Naive thymus-derived CD4-positive, alpha-beta T cell (primary cell): Measurements from ENCODE around the gene MYLIP. TPM values are rescaled to one million over a fixed set of nuclear protein-coding genes. Genes with fewer than 3 reads are reported as not detected.

Experiments
- ATAC-seq: fragments of 150-1000 bp; cut with Tn5 transposase; 2 replicates; pipeline ENCODE4 v1.10.0; 2021; ENCODE audit warnings: mild to moderate bottlenecking, moderate library complexity
- CTCF ChIA-PET: fragments of 350-600 bp; sonication (Branson Sonifier 250); formaldehyde crosslinking; loops from one replicate; lab custom pipeline; 2021; ENCODE audit warnings: antibody characterized with exemption; lab: Charles Lee
- POLR2A ChIA-PET: fragments of 350-600 bp; sonication (Branson Sonifier 250); formaldehyde crosslinking; loops from one replicate; lab custom pipeline; 2021; ENCODE audit warnings: antibody characterized with exemption, inconsistent platforms; lab: Charles Lee
- DNase-seq, 9 donors: peaks; one replicate each; pipeline versions ENCODE4 v3.0.0 to v3.0.0-alpha.2; 2020 to 2022; ENCODE audit warnings: mixed read lengths in 1 of 9
- H3K27ac ChIP-seq: one replicate; pipeline ENCODE4 v1.7.0; 2013; ENCODE audit warnings: mild to moderate bottlenecking, low read depth, low read length, moderate library complexity
- H3K27me3 ChIP-seq, 2 donors: one replicate each; pipeline ENCODE4 v1.7.0; 2013; ENCODE audit warnings: low read length in 2 of 2, mild to moderate bottlenecking in 2 of 2, moderate library complexity in 2 of 2; ENCODE audit not compliant: control insufficient read depth in 2 of 2, insufficient read depth in 2 of 2
- H3K36me3 ChIP-seq, 3 experiments: 1 replicate in 2 of 3; 2 replicates in 1 of 3; pipeline ENCODE4 v1.7.0; 2013; ENCODE audit warnings: low read length in 3 of 3, mild to moderate bottlenecking in 3 of 3, moderate library complexity in 1 of 3; ENCODE audit not compliant: insufficient read depth in 3 of 3, control insufficient read depth in 2 of 3
- H3K4me1 ChIP-seq, 2 donors: one replicate each; pipeline ENCODE4 v1.7.0; 2013; ENCODE audit warnings: low read length in 2 of 2, mild to moderate bottlenecking in 2 of 2, moderate library complexity in 1 of 2; ENCODE audit not compliant: control insufficient read depth in 2 of 2, insufficient read depth in 2 of 2
- H3K4me3 ChIP-seq: 2 replicates; pipeline ENCODE4 v1.7.0; 2013; ENCODE audit warnings: mild to moderate bottlenecking, low read length
- H3K9me3 ChIP-seq, 3 experiments: 1 replicate in 2 of 3; 2 replicates in 1 of 3; pipeline ENCODE4 v1.7.0; 2013; ENCODE audit warnings: low read length in 3 of 3; ENCODE audit not compliant: control insufficient read depth in 2 of 3
- H3K27ac Mint-ChIP-seq, 9 donors: one replicate each; pipeline ENCODE4 v1.8.0; 2020 to 2022; ENCODE audit warnings: mixed read lengths in 9 of 9, mild to moderate bottlenecking in 8 of 9, moderate library complexity in 5 of 9, inconsistent platforms in 2 of 9
- H3K27me3 Mint-ChIP-seq, 5 donors: one replicate each; pipeline ENCODE4 v1.8.0; 2021 to 2022; ENCODE audit warnings: mixed read lengths in 5 of 5, mild to moderate bottlenecking in 1 of 5
- H3K36me3 Mint-ChIP-seq, 5 donors: one replicate each; pipeline ENCODE4 v1.8.0; 2020 to 2022; ENCODE audit warnings: mixed read lengths in 5 of 5, mild to moderate bottlenecking in 3 of 5, inconsistent platforms in 1 of 5
- H3K4me1 Mint-ChIP-seq, 7 donors: one replicate each; pipeline ENCODE4 v1.8.0; 2020 to 2022; ENCODE audit warnings: mixed read lengths in 7 of 7, mild to moderate bottlenecking in 3 of 7, inconsistent platforms in 1 of 7
- H3K4me3 Mint-ChIP-seq, 10 donors: one replicate each; pipeline ENCODE4 v1.8.0; 2020 to 2022; ENCODE audit warnings: mild to moderate bottlenecking in 10 of 10, mixed read lengths in 10 of 10, moderate library complexity in 6 of 10, inconsistent platforms in 2 of 10
- H3K9me3 Mint-ChIP-seq, 11 donors: one replicate each; pipeline ENCODE4 v1.8.0; 2020 to 2022; ENCODE audit warnings: mixed read lengths in 11 of 11, mild to moderate bottlenecking in 4 of 11, inconsistent platforms in 1 of 11, moderate library complexity in 1 of 11
- intact Hi-C, 2 donors: fragments of 100-400 bp; cut with micrococcal nuclease; formaldehyde crosslinking; loops; one replicate each; pipeline ENCODE4 v1.15.1; 2023
- polyA plus RNA-seq, 2 donors: library from polyadenylated mRNA; unstranded; fragments of 300-500 nt; fragmentation: Illumina TruSeq; gene quantifications; one replicate each; pipeline ENCODE4 v1.2.3, GENCODE V29; 2021
- total RNA-seq, 6 experiments: library from RNA in 5 of 6; stranded (reverse) in 5 of 6; gene quantifications; 1 replicate in 5 of 6; 2 replicates in 1 of 6; pipeline ENCODE4 v1.2.3 and lab custom pipeline; 2021 to 2026

MYLIP gene
- total and polyA plus RNA-seq, 7 experiments from 2014 or later = 17.8 to 215 (median 70.1) TPM

GRCh38 chr6:16092990-16093389 lies 35.9 kb upstream of the MYLIP start:
- Histone ChIP-seq H3K4me1 (no peaks in the 10 kb centered on the region), H3K27ac (no peak overlapping the region), H3K36me3 (no peaks in the 10 kb centered on the region), H3K9me3 (no peaks in the 10 kb centered on the region), H3K4me3 (no peak overlapping the region), H3K27me3 (no peaks in the 10 kb centered on the region)
- intact Hi-C loops = no loop called here
- DNase-seq (no peak), ATAC-seq (peak; percentile 54)
- peaks cover 0 to 10% (median 2%) of the 10 kb centered on the region in 11 donors for H3K9me3 Mint-ChIP-seq
- POLR2A ChIA-PET = no interaction called here
- H3K36me3 Mint-ChIP-seq = peaks cover 0 to 7% (median 2%) of the 10 kb centered on the region in 5 donors
- no peak overlapping the region for H3K4me3 Mint-ChIP-seq
- CTCF ChIA-PET = interaction anchor here (0.7 kb wide), 1 partner anchor 1831 kb away, joined by 4 read pairs; no protein-coding TSS in a partner anchor
- peaks cover 0 to 10% (median 0%) of the 10 kb centered on the region in 7 donors for H3K4me1 Mint-ChIP-seq
- peaks cover 0 to 8% (median 3%) of the 10 kb centered on the region in 5 donors for H3K27me3 Mint-ChIP-seq
- no peak overlapping the region for H3K27ac Mint-ChIP-seq

DNA sequence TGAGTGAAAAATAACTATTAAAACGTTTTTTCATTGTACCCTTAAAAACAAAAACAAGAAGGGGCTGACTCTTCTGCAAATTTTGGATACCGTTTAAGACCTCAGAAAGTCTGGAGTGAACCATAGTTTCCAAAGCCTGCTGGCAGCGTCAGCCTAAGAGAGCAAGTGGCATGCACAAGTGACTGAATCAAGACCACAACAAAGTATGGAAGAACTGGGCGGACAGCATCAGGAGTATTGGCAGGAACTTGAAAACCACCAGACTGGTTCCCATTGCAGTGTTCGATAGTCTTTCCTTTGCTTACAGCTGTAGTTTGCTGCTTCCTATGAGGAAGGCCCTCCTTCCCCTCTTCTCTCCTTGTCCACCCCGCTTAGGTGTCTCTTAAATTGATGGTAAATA lies 33.7 kb upstream of the MYLIP start:
- H3K36me3 Mint-ChIP-seq = peaks cover 0 to 9% (median 8%) of the 10 kb centered on the region in 5 donors
- POLR2A ChIA-PET = no interaction called here
- H3K27ac ChIP-seq = no peak overlapping the region
- no peaks in the 10 kb centered on the region for H3K9me3 ChIP-seq
- H3K36me3 ChIP-seq = no peaks in the 10 kb centered on the region
- ATAC-seq (no peak), DNase-seq (no peak)
- H3K9me3 Mint-ChIP-seq = peaks cover 0 to 19% (median 4%) of the 10 kb centered on the region in 11 donors
- H3K4me1 Mint-ChIP-seq = peaks cover 0 to 10% (median 0%) of the 10 kb centered on the region in 7 donors
- H3K27me3 Mint-ChIP-seq = peaks cover 0 to 8% (median 3%) of the 10 kb centered on the region in 5 donors
- H3K27me3 ChIP-seq = no peaks in the 10 kb centered on the region
- intact Hi-C loops = no loop called here
- H3K4me1 ChIP-seq = no peaks in the 10 kb centered on the region
- H3K4me3 Mint-ChIP-seq = no peak overlapping the region
- H3K27ac Mint-ChIP-seq = no peak overlapping the region
- H3K4me3 ChIP-seq = no peak overlapping the region
- CTCF ChIA-PET = no interaction called here

DNA sequence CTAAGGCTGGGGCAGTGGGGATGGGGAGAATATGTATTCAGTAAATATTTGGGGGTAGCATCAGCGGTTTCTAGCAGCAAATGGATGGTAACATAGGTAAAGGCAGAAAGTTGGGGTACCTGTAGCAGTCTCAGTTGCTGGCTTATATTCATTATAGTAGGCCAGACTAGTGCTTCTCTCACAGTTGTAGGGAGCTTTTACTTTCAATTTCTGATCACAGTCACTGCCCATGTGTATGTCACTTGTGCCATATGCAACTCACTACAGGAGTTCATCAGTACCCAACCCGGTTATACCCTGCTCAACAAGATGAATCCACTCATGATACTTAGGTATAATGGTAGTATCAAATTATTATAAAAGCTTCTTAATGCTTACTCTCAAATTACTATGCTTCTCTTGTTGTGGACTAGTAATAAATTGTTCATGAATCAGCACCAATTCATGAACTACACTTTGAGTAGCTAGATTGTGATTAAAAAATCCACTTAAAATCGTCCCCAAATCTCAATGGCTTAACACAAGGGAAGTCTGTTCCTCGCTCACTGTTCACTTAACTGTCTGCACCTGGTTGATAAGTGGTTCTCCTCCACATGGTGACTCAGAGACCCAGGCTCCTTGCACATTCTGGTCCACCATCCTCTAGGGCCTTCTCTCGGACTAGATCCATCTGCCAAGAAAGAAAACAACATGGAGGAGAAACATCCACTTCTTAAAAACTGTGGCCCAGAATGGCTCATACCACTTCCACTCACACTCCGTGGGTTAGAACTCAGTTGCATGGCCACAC lies 31.3 kb upstream of the MYLIP start:
- H3K36me3 Mint-ChIP-seq = peaks cover 0 to 11% (median 8%) of the 10 kb centered on the region in 5 donors
- H3K27ac ChIP-seq = no peak overlapping the region
- POLR2A ChIA-PET = no interaction called here

GRCh38 chr6:16098211-16098610 lies 30.7 kb upstream of the MYLIP start:
- H3K4me1 Mint-ChIP-seq = peaks cover 0 to 7% (median 0%) of the 10 kb centered on the region in 7 donors
- no peaks in the 10 kb centered on the region for H3K27me3 Mint-ChIP-seq
- Histone ChIP-seq H3K27ac (no peak overlapping the region), H3K9me3 (no peaks in the 10 kb centered on the region), H3K4me3 (no peak overlapping the region), H3K27me3 (no peaks in the 10 kb centered on the region), H3K36me3 (no peaks in the 10 kb centered on the region), H3K4me1 (no peaks in the 10 kb centered on the region)
- intact Hi-C loops = no loop called here
- no peak for ATAC-seq
- no peak for DNase-seq
- peaks cover 0 to 11% (median 8%) of the 10 kb centered on the region in 5 donors for H3K36me3 Mint-ChIP-seq
- no peak overlapping the region for H3K27ac Mint-ChIP-seq
- ChIA-PET POLR2A (no interaction called here), CTCF (no interaction called here)
- peaks cover 1 to 31% (median 9%) of the 10 kb centered on the region in 11 donors for H3K9me3 Mint-ChIP-seq
- no peak overlapping the region for H3K4me3 Mint-ChIP-seq

More for the DNA sequence above, 31.3 kb upstream of the MYLIP start:
- DNase-seq = no peak
- Histone ChIP-seq H3K36me3 (no peaks in the 10 kb centered on the region), H3K4me1 (no peaks in the 10 kb centered on the region), H3K27me3 (no peaks in the 10 kb centered on the region), H3K4me3 (no peak overlapping the region), H3K9me3 (no peaks in the 10 kb centered on the region)
- ATAC-seq = no peak
- H3K4me3 Mint-ChIP-seq = no peak overlapping the region
- H3K27ac Mint-ChIP-seq = no peak overlapping the region
- peaks cover 0 to 4% (median 0%) of the 10 kb centered on the region in 5 donors for H3K27me3 Mint-ChIP-seq
- peaks cover 1 to 31% (median 9%) of the 10 kb centered on the region in 11 donors for H3K9me3 Mint-ChIP-seq
- H3K4me1 Mint-ChIP-seq = peaks cover 0 to 7% (median 0%) of the 10 kb centered on the region in 7 donors
- intact Hi-C loops = no loop called here
- CTCF ChIA-PET = interaction anchor here (1.1 kb wide), 1 partner anchor 20 kb away, joined by 3 read pairs; no protein-coding TSS in a partner anchor

DNA sequence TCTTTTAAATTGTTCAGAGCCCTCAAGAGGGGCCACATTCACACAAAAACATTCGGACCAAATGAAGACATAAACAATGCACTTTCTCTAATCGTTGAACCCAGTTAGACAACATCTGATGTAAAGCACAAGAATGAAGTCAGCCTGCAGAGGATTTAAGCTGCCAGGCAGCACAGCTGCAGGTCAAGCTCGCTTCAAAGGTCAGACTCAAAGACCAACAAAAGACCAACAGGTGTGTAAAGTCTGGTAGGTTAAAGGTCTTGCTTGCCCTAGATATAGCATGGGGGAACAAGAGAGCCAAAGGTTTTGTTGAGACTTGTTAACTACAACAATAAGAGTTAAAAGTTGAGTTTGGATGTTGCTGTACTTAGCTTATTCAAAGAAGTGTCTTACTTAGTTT lies 26.7 kb upstream of the MYLIP start:
- H3K4me3 ChIP-seq = no peak overlapping the region
- intact Hi-C loops = no loop called here
- H3K9me3 ChIP-seq = no peaks in the 10 kb centered on the region
- ATAC-seq = no peak
- Mint-ChIP-seq H3K4me1 (peaks cover 0 to 2% (median 0%) of the 10 kb centered on the region in 7 donors), H3K9me3 (peaks cover 0 to 28% (median 8%) of the 10 kb centered on the region in 11 donors), H3K27ac (no peak overlapping the region), H3K36me3 (peaks cover 0 to 9% (median 7%) of the 10 kb centered on the region in 5 donors), H3K4me3 (no peak overlapping the region), H3K27me3 (no peaks in the 10 kb centered on the region)
- no peak overlapping the region for H3K27ac ChIP-seq
- H3K27me3 ChIP-seq = no peaks in the 10 kb centered on the region
- POLR2A ChIA-PET = no interaction called here
- no peaks in the 10 kb centered on the region for H3K4me1 ChIP-seq
- no peaks in the 10 kb centered on the region for H3K36me3 ChIP-seq
- DNase-seq = no peak
- CTCF ChIA-PET = no interaction called here

DNA sequence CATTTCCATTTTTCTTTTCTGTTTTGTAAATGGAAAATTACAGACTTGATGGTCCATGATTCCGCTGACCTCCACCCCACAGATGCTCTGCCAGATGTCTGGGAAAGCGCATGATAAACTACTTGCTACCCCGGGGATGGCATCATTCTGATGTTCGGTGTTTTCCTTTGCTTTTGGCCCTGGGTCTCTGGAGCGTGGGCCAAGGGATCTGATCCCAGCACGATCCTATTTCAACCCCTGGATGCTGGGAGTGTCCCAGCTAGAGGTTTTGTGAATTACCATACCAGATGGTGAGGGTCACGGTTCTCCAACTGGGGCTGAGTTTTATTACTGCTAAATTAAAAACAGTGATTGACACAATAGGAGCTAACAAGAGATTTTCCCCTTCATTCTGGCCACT lies 25.2 kb upstream of the MYLIP start:
- Histone ChIP-seq H3K36me3 (no peaks in the 10 kb centered on the region), H3K4me3 (no peak overlapping the region), H3K9me3 (no peaks in the 10 kb centered on the region), H3K27ac (no peak overlapping the region), H3K27me3 (no peaks in the 10 kb centered on the region), H3K4me1 (no peaks in the 10 kb centered on the region)
- DNase-seq (no peak), ATAC-seq (no peak)
- H3K36me3 Mint-ChIP-seq = peaks cover 0 to 9% (median 3%) of the 10 kb centered on the region in 5 donors
- no peaks in the 10 kb centered on the region for H3K4me1 Mint-ChIP-seq
- intact Hi-C loops = no loop called here
- no peak overlapping the region for H3K4me3 Mint-ChIP-seq
- H3K9me3 Mint-ChIP-seq = peaks cover 0 to 26% (median 7%) of the 10 kb centered on the region in 11 donors
- no peak overlapping the region for H3K27ac Mint-ChIP-seq
- CTCF ChIA-PET = no interaction called here
- no peaks in the 10 kb centered on the region for H3K27me3 Mint-ChIP-seq
- POLR2A ChIA-PET = interaction anchor here (0.6 kb wide), 1 partner anchor 546 kb away, joined by 3 read pairs; no protein-coding TSS in a partner anchor
